NCI-H1694 (cell line): ENCODE measurements around the gene UTF1.
"Not testable (repeated sequence)": the region's sequence is repeated elsewhere in the genome, so short reads cannot be mapped to it uniquely, and the experiment has no call there.

ENCODE experiments used
- DNase-seq: peaks from one replicate; lab custom pipeline; 2025; lab: John Stamatoyannopoulos, UW

UTF1 gene

DNA sequence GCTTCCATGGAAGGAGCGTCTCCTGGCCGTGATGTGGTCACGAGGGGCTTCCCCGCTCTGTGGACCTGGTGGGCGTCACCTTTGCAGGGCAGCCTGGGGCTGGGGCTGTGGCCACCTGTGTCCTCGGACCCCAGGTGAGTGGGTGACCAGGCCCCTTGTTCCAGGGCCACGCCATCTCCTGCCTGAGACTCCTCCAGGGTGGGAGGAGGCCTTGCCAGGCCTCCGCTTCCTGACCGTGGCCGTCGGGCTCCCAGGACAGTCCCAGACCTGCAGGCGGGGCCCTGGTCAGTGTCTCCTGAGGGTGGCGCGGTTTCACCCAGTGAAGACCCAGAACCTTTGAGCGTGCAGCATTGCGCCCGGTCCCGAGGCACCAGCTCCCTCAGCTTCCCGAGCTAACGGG lies 20.4 kb upstream of the UTF1 start:
- DNase-seq: no peak

DNA sequence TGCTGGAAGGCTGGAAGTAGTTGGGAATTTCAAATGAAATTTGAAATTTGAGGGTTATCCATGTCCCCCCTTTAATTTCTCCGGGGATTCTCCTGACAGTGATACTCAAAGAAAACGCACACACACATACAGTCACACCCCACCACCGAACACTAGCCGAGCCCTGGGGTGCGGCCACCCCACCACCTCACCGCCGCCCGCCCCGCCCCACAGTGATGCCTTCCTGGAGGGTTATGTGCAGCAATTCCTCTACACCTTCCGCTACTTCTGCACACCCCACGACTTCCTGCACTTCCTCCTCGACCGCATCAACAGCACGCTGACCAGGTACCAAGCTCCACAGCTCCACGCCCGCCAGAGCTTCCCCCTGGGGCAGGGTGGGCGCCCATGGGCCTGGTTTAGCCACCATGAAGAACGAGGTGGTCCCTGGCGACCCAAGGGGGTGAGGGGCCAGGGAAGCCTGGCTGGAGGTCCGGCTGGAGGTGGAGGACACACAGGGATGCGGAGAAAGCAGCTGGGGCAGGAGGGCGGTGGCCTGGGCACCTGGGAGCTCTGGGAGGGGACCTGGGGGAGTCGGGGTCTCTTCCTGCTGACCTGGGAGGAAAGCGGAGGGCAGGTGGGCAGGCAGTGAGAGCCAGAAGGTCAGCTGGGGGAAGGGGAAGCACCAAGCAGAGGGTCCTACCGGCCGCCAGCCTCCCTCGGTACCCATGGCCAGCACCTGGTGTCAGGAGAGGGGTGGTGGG lies 19.4 kb upstream of the UTF1 start:
- no peak for DNase-seq

DNA sequence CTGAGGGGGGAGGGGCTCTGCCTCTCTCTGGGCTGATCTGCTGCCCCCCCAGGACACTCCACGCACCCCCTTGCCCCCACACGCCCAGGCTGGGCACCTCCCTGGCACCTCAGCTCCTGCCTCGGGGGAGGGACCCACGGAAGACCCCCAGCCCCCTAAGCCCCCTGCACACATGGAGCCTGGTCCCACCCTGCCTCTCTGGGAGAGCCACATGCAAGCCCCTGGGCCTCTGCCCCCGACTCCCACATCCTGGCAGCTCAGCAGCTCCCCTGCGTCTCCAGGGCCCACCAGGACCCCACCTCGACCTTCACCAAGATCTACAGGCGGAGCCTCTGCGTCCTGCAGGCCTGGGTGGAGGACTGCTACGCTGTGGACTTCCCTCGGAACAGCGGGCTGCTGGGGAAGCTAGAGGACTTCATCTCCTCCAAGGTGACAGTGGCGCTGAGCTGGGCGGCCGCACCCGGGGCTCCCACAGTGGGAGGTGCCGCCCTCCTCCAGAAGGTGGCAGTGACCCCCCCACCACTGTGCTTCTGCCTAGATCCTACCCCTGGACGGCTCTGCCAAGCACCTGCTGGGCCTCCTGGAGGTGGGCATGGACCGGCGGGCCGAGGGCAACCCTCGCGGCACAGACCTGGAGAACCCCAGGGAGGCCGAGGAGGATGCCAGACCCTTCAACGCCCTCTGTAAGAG lies 18.7 kb upstream of the UTF1 start:
- DNase-seq: no peak

DNA sequence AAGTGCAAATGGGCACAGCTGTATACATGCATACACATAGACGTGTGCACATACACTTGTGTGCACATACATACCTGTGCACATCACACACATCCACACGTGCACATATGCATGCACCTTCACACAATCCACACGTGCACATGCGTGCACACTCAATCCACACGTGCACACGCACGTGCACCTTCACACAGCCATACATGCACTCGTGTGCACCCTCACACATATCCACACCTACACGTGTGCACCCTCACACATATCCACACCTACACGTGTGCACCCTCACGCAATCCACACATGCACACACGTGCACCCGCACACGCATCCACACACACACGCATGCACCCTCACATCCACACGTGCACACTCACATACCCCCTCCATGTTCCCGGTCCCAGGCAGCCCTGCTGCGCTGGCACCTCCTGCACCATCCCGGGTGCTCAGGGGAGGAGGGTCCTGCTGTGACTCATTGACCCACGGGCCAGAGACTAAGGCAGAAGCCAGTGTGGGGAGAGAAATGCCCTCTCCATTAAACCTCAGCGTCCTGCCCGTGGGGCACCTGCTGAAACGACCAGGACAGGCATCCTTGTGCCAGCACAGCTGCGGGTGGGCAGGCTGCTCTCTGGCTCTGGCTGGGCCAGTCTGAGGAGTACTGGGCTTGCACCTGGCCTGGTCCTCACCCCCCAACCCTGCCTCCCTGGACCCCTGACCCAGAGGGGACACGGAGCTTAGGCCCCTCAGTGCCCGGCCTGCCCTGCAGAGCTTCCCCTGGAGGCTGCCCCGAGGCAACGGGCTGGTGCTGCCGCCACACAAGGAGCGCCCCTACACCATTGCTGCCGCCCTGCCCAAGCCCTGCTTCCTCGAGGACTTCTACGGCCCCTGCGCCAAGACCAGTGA lies 17.8 kb upstream of the UTF1 start:
- no peak for DNase-seq

DNA sequence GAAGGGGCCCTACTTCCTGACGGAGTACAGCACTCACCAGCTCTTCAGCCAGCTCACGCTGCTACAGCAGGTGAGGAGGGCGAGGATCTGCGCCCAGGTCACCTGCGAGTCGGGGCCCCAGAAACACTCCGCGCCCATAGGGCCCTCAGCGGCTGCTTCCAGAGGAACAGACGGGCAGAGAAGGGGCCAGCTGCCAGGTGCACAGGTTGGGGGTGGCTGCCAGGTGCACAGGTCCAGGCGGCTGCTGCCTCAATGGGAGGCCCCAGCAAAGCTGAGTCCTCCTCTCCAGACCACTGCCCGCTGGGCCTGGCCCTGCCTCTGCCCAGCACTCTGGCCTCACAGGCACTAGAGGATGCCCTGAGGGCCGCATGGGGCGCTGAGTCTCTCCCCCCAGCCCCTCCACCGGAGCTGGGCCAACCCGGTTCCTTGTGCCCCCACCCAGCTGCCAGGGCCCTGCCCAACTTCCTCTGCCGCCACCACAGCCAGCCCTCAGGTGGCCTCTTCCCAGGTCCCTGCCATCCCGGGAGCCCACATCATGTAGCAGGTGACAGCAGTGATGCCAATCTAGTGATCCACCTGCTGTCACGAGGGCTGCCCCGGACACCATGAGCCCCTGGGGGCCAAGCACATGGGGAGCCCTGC lies 17.0 kb upstream of the UTF1 start:
- DNase-seq: no peak

DNA sequence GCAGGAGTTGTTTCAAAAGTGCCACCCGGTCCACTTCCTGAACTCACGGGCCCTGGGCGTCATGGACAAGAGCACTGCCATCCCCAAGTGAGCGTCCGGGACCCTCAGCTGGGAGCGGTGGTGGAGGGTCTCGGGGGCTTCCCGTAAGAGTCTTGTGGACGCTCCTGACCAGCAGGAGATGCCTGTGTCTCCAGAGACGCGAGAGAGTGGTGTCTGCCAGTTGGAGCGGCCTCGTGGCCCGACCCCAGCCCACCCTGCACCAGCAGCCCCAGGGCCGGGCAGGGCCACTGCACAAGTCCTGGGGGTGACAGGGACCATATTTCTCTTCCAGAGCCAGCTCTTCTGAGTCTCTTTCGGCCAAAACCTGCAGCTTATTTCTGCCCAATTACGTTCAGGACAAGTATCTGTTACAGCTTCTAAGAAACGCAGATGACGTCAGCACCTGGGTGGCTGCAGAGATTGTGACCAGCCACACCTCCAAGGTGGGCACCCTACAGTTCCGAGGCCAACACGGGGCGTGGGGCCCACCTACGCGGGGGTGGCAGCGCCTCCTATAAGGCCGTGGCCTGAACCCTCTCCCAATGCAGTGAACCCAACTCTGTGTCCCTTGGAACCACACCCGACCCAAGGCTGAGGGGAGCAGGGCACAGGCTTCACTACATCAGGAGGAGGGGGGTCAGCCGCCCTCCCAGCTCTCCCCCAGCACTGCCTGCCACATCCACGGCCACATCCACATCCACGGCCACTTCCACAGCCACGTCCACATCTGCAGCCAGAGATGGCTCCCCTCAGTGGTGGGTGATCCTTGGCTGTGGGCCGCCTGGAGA lies 16.2 kb upstream of the UTF1 start:
- no peak for DNase-seq

DNA sequence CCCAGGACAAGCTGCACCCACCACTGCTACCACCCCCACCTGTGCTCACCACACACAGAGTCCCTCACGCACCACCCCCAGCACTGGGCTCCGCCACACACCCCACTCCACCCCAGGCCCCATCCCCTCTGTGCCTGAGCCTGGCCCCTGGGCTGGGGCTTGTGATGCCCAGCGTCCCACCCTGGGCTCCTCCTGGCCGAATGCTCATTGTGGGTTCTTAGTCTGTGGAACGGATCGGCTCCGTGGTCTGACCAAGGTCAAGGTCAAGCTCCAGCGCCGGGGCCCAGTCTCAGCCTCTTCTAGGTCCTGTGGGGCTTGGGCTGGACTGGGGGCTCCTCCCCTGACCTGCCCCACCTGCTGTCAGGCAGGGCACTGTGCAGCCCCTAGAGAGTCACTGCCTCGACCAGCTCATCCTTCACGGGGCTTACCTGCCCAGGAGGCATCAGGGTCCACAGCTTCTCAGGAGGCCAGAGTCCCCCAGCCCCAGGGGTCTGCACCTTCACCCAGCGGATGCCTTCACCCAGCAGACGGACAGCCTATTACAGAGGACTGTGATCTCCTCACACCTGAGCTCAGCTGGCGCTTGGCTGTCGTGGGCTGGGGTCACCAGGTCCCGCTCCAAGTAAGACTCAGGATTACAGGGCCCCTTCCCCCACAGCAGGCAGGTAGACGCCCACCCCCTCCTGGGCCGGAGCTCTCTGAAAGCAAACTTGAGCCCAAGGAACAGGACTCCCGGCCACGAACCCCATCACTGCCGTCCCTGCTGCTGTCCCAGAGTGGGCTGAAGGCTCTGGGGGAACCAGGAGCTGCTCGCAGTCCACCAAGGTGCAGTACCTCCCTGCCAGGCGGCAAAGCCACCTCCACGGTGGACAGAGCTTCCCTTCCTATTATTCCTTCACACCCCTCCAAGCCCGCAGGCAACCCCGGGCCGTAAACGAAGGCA lies 15.3 kb upstream of the UTF1 start:
- no peak for DNase-seq

DNA sequence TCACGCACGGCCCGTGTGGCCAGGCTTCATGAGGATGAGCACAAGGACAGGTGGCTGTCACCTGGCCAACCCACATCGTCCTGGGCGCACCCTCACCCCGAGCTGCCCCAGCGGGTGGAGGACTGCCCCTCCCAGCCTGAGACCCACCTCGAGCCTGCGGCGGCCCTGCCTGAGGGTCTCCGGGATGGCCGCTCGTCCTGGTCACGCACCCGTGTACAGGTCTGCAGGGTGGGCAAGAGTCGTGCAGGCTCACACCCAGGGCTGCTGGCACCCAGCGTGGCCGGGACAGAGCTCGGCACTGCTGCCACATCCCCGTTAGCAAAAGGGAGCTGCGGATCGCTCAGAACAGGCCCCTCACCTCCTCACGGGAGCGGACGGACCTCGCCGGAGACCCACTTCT lies 14.4 kb upstream of the UTF1 start:
- DNase-seq: no peak

DNA sequence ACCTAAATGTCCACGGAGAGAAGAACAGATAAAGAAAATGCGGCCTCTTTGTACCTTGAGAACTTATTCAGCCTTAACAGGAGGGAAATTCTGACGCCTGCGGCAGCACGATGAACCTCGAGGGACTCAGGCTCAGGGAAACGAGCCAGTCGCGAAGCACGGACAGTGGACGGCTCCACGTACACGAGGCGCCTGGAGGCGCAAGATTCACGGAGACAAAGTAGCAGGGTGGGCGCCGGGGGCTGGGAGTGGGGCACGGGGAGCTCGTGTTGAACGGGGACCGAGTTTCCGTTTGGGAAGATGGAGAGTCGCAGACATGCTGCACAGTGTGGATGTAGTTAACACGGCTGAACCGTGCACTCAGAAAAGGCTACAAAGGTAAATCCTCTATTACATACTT lies 13.2 kb upstream of the UTF1 start:
- DNase-seq: no peak

DNA sequence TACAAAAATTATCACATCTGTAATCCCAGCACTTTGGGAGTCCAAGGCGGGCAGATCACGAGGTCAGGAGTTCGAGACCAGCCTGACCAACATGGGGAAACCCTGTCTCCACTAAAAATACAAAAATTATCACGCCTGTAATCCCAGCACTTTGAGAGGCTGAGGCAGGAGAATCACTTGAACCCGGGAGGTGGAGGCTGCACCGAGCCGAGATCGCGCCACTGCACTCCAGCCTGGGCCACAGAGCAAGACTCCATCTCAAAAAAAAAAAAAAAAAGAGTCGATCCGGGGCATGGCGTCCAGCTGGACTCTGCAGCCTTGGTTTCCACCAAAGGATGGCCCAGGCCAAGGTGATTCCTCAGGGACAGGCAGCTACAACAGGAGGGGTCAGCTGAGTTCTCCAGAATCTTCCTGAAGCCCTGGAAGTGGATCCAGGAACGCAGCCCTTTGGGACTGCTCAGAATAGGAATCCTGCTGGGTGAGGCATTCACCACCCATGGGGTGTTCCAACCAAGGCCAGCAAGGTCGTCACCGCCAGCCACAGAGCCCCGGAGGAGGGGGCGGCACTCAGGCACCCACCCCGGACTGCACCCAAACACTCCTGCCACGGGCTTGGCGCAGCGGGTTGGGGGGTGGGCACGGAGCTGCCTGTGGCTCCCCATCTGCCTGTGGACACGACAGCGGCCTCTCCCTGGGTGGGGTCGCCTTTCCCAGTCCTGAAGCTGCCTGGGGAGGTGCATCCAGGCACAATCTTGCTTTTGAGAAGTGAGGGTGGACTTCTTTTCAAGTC lies 12.0 kb upstream of the UTF1 start:
- no peak for DNase-seq

DNA sequence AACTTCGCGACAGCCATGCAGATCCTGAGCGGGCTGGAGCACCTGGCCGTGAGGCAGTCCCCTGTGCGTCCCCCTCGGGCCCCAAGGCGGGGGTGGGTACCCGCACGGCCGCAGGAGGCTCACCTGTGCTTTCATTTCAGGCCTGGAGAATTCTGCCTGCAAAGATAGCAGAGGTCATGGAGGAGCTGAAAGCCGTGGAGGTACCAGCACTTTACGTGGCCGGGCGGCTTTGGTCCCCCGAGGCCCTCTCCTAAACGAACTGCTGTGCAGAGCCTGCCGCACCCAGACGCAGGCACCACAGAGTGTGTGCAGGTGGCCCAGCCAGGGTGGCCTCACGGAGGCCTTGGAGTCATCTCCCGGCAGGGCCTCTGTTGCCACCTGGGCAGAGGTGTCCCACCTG lies 11.1 kb upstream of the UTF1 start:
- DNase-seq: no peak

DNA sequence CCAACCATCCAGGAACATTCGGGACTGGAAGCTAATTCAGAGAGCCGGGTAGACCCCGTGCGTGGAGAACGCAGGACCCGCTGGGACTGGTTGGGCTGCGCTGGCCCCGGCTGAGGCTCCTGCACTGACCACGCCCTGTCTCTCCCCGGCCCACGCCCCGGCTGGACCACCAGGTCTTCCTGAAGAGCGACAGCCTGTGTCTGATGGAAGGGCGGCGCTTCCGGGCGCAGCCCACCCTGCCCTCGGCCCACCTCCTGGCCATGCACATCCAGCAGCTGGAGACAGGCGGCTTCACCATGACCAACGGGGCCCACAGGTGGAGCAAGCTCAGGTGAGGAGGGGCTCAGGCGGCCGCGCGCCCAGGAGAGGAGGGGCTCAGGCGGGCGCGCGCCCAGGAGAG lies 10.2 kb upstream of the UTF1 start:
- DNase-seq: no peak

DNA sequence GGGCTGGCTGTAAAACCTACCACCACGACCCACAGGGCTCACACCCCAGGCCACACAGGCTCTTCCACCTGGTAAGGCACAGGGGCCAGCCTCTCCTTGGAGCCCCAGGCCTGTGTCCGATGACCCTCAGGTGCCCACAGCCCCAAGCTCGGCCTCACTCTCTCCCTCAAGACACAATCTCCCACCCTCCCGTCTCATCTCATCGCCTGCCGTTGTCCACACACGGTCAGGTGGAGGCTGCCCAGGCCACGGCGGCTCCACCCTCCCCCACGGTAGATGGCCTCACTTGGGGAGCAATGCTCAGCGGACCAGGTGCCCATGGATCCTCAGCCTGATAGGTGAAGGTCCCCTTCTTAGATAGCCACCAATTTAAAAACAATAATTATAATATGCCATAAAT lies 8.7 kb upstream of the UTF1 start:
- DNase-seq: no peak

DNA sequence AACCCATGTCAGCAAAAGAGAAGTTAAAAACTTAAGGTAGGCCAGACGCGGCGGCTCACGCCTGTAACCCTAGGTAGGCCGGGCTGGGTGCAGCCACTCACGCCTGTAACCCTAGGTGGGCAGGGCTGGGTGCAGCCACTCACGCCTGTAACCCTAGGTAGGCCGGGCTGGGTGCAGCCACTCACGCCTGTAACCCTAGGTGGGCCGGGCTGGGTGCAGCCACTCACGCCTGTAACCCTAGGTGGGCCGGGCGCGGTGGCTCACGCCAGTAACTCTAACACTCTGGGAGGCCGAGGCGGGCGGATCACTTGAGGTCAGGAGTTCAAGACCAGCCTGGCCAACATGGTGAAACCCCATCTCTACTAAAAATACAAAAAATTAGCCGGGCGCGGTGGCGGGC lies 8.3 kb upstream of the UTF1 start:
- DNase-seq: not testable (repeated sequence)

DNA sequence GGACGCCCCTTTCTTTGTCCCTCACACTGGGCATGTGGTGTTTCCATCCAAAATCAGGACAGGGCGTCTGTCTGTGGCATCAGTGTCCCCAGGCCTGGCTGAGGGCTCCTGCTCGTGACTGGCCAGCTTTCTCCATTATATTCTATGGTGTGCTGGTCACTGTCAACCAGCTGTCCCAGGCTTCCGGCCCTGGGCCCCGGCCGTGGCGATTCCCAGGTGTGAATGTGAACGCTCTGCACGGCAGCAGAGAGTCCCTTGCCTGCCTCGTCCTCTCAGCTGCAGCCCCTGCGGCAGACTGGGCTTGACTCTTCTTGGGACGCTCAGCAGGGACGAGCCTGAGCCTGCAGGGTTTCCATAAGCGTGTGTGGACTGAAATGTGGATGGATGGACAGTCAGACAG lies 5.9 kb upstream of the UTF1 start:
- no peak for DNase-seq

DNA sequence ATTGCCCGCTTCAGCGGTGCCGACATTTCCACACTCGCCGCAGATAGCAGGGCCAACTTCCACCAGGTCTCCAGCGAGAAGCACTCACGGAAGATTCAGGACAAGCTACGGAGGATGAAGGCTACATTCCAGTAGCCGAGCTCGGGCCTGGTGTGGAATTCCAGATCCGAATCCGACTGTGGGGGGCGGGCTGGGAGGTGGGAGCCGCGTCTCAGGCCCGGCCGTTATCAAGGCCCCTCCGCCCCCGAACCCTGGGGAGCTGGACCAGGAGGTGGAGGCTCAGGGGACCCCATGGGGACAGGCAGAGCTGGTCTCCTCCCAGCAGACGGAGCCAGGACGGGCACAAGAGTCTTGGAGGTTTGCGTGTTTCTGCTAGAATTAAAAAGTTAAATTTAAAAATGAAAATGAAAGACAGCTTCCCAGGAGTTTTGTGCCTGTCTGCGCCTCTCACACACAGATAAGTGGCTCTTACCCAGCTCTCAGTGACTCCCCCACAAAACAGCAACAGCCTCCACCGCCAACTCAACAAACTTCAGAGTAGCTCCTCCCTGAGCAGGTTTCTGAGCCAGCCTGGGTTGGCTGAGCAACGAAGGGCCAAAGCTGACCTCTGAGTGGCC lies 5.2 kb upstream of the UTF1 start:
- no peak for DNase-seq

DNA sequence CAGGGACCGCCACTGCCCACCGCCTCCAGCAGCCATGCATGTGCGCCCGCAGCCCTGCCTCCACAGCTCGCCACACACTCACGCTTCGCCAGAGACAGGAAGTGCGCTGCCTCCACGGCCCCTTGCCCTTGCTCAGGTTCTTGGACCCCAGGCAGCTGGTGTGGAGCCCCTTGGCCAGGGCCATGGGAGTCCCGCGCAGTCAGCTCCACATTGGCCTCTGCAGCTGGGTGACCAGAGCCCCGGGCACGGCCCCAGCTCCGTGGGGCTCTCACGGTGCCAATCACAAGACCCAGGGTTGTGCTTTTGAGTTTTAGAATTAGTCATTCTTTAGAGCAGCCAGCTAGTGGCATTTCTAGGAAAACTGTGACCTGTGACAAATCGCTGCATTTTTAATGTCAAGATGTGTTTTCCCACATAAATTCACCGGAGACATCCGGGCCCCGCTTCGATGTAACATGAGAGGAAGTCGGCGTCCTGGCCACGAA lies 4.3 kb upstream of the UTF1 start:
- DNase-seq: no peak

DNA sequence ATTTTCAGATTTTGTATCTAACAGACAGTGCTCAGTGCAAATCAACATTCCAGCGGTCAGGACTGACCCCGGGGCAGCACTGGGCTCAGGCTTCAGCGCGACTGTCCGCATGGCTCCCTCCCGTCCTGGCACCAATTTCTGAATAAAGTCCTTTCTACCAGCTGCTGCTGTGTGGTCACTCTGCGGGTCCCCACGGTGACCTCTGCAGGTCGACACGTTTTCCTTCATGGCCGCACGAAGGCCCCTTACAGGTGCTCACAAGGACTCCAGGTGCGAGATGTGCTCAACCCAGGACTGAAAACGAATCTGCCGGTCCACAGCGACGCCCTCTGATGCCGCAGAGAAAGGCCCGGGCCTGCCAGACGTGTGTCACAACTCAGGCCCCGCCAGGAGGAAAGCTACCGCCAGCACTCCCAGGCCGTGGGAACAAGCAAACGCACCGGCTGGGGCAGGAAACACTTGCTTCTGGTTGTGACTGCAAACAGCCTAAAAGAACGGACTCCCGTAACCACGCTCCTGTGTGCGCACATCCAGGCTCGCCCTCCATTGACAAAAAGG lies 3.7 kb upstream of the UTF1 start:
- DNase-seq: no peak

DNA sequence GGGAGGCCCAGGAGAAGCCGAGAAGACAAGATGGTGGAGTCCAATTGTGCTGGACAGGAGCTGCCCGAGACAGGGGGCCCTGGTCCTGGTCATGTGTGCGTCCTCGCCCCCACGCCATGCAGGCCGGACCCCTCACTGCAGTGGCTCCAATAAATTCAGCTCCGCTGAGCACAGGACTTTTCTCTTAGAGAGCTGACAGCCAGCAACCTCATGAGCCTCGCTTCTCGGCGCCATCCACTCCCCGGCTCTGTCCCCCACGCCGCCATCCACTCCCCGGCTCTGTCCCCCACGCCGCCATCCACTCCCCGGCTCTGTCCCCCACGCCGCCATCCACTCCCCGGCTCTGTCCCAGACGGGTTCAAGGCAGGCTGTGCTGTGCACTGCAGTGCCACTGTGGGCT lies 2.8 kb upstream of the UTF1 start:
- DNase-seq: no peak
